Activated T-cell treated with anti-CD3 and anti-CD28 coated beads, Interleukin-2, amount 50 U/mL, for 72 hours (primary cell): Measurements from ENCODE around the gene SKI. TPM values are rescaled to one million over a fixed set of nuclear protein-coding genes. Genes with fewer than 3 reads are reported as not detected.

Experiments
- ATAC-seq, 2 donors: fragments of 150-1000 bp; cut with Tn5 transposase; replicated peaks in 1 of 2; 2 replicates each; pipeline ENCODE4 v1.10.0; 2021; ENCODE audit warnings: moderate library complexity in 2 of 2, mild to moderate bottlenecking in 1 of 2
- DNase-seq, 2 donors: peaks; one replicate each; pipeline ENCODE4 v3.0.0; 2021 to 2022; ENCODE audit warnings: mixed read lengths in 1 of 2
- H3K27ac Mint-ChIP-seq: one replicate; pipeline ENCODE4 v1.8.0; 2022; ENCODE audit warnings: mild to moderate bottlenecking, moderate library complexity, mixed read lengths
- H3K27me3 Mint-ChIP-seq: one replicate; pipeline ENCODE4 v1.8.0; 2022; ENCODE audit warnings: low read depth, mixed read lengths
- H3K36me3 Mint-ChIP-seq, 2 donors: one replicate each; pipeline ENCODE4 v1.8.0; 2022; ENCODE audit warnings: mixed read lengths in 2 of 2, mild to moderate bottlenecking in 1 of 2; ENCODE audit not compliant: insufficient read depth in 2 of 2
- H3K4me1 Mint-ChIP-seq: one replicate; pipeline ENCODE4 v1.8.0; 2022; ENCODE audit warnings: low read depth, mixed read lengths
- H3K4me3 Mint-ChIP-seq, 2 donors: one replicate each; pipeline ENCODE4 v1.8.0; 2022; ENCODE audit warnings: mild to moderate bottlenecking in 2 of 2, mixed read lengths in 2 of 2, moderate library complexity in 2 of 2
- H3K9me3 Mint-ChIP-seq, 2 donors: one replicate each; pipeline ENCODE4 v1.8.0; 2022; ENCODE audit warnings: mixed read lengths in 2 of 2
- total RNA-seq, 2 donors: library from RNA; stranded (reverse); gene quantifications; one replicate each; pipeline ENCODE4 v1.2.3, GENCODE V29; 2022

The SKI gene
- total RNA-seq, 2 donors from 2014 or later: 28.5 to 32.3 TPM

DNA sequence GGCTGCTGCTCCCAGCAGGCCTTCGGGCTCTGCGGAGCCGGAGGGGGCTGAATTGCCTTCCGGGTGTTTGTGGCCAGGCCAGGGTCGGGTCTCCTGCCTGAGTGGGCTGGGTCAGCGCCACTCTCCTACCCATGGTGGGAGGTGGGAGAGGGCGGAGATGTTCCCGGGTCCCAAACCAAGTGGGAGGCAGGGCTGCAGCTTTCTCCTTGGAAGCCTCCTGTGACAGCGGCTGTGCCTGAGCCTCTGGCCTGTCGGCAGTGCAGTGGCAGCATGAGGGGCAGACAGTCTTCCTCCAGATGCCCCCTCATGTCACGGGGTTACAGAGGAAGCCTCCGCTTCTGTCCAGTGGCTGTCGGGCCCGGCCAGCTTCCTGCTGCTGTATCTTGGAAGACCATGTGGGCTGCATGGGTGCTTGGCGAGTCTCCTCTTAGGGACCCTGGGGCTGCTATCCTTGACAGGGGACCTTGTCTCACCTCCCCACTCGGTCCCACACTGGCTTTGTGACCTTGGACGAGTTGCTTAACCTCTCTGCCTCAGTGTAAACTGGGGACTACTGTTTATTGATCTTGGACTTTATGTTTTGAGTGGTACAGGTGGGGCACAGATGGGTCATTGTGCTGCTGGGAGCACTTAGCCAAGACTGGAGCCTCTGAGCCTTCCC, 4.3 kb downstream of the SKI start:
- ATAC-seq: no peak
- Mint-ChIP-seq H3K4me1 (peaks cover 68% of the 10 kb centered on the region), H3K4me3 (peak overlapping the region; percentile 92), H3K27me3 (no peaks in the 10 kb centered on the region), H3K27ac (peak overlapping the region; percentile 84), H3K9me3 (no peaks in the 10 kb centered on the region), H3K36me3 (peaks cover 8 to 10% of the 10 kb centered on the region in 2 donors)
- DNase-seq: no peak

DNA sequence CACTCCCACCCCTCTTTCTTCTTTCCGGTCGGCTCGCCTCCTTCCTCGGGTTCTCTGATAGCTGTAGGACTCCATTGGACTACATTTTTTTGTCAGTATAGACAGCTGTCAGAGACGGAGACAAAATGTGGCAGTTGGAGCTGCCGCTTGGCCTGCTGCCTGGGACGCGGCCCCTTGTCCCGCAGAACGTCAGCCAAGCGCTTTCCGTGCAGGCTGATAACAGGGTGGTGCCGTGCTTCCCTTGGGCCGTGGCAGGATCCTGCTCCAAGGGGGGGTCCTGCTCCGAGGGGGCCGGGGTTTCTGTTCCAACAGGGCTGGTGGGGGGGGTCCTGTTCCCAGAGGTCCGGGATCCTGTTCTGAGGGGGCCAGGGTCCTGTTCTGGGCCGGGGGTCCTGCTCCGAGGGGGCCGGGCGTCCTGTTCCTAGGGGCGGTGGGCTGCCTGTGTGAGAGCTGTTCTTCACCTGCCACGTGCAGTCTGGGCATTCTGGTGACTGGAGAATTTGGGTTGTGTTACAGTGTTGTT, 4.9 kb downstream of the SKI start:
- Mint-ChIP-seq H3K4me3 (peak overlapping the region; percentile 92), H3K27me3 (no peaks in the 10 kb centered on the region), H3K9me3 (no peaks in the 10 kb centered on the region), H3K4me1 (peaks cover 73% of the 10 kb centered on the region), H3K36me3 (peaks cover 8 to 10% of the 10 kb centered on the region in 2 donors), H3K27ac (peak overlapping the region; percentile 26)
- DNase-seq (no peak), ATAC-seq (no peak)

DNA sequence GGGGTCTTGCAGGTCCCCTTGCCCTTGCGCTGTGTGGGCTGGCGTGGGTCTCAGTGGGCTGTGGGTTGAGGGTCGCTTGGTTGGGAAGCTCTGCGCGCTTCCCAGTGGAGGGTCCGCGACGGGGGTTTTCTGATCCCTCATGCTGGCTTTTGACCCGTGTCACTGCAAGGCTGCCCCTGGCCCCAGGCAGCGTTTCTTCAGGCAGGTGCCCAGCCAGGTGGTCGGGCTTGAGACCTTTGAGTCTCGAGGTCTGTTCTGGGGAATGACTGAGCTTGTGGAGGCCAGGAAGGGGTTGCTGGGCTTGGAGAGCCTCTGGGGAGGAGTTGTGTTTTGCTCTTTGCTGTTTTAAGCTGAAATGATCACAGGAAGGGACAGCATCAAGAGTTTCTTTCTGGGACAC, 5.3 kb downstream of the SKI start:
- Mint-ChIP-seq H3K36me3 (peaks cover 8 to 10% of the 10 kb centered on the region in 2 donors), H3K27ac (no peak overlapping the region)
- no peak for ATAC-seq

DNA sequence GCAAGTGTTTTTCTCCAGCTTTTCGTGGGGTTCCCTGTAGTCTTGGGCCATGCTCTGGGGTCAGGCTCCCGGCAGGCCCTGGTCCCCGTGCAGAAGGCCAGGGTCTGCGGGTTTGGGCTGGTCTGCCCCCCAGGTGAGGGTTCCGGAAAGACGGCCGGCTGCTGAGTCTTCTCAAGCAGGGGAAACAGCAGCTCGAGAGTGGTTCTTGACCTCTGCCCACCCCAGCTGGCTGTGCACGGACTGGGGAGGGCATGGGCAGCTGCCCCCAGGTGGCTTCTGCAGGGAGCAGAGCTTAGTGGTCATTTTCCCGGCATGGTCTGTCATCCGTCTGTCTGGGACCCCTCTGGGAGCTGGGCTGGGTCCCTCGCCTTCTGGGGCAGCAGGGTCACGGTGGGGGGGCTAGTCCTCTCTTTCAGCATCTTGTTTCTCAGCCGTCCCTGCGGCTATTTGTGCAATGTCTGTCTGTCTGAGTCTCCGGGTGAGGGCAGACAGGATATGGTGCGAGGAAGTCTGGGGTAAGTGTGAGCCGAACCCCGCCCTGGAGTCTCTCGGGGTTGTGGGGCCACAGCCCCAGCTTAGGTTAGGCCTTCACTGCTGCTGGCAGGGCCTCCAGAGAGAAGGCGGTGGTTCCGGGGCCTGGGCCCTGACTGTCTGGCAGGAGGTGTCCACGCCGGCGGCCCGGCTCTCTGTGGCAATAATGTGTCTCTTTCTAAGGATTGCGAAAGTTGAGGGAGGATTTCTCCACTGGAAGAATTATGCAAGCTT, 6.1 kb downstream of the SKI start:
- peaks cover 6 to 8% of the 10 kb centered on the region in 2 donors for H3K36me3 Mint-ChIP-seq
- H3K4me1 Mint-ChIP-seq: peaks cover 79% of the 10 kb centered on the region
- peak overlapping the region; percentile 92 for H3K4me3 Mint-ChIP-seq
- DNase-seq (peak; percentile 65 to 74), ATAC-seq (peak; percentile 57 to 64)
- peak overlapping the region; percentile 92 for H3K27ac Mint-ChIP-seq
- no peaks in the 10 kb centered on the region for H3K27me3 Mint-ChIP-seq
- no peaks in the 10 kb centered on the region for H3K9me3 Mint-ChIP-seq

More for the DNA sequence above, 5.3 kb downstream of the SKI start:
- Mint-ChIP-seq H3K4me1 (peaks cover 73% of the 10 kb centered on the region), H3K27me3 (no peaks in the 10 kb centered on the region), H3K9me3 (no peaks in the 10 kb centered on the region), H3K4me3 (peak overlapping the region; percentile 92)
- DNase-seq: no peak

DNA sequence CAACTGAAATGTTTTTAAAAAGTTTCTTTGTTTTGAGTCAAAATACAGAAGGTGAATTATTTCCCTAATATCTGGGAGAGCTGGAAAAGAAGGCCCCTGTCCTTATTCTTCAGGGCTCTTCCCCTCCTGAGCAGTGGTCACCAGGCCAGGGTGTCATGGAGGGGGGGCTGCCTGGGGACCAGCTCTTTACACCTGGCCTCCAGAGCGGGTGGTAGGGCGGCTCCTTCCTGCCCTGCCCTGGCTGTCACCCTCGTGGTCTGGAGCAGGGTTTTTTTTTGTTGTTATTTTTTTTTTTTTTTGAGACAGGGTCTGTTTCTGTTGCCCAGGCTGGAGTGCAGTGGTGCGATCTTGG, 6.6 kb downstream of the SKI start:
- peaks cover 4 to 6% of the 10 kb centered on the region in 2 donors for H3K36me3 Mint-ChIP-seq
- H3K9me3 Mint-ChIP-seq: no peaks in the 10 kb centered on the region
- peak overlapping the region; percentile 92 for H3K27ac Mint-ChIP-seq
- DNase-seq (no peak), ATAC-seq (peak in 1 of 2 donors; percentile 18)
- H3K4me3 Mint-ChIP-seq: peak overlapping the region; percentile 92
- H3K27me3 Mint-ChIP-seq: no peaks in the 10 kb centered on the region
- H3K4me1 Mint-ChIP-seq: peaks cover 84% of the 10 kb centered on the region

DNA sequence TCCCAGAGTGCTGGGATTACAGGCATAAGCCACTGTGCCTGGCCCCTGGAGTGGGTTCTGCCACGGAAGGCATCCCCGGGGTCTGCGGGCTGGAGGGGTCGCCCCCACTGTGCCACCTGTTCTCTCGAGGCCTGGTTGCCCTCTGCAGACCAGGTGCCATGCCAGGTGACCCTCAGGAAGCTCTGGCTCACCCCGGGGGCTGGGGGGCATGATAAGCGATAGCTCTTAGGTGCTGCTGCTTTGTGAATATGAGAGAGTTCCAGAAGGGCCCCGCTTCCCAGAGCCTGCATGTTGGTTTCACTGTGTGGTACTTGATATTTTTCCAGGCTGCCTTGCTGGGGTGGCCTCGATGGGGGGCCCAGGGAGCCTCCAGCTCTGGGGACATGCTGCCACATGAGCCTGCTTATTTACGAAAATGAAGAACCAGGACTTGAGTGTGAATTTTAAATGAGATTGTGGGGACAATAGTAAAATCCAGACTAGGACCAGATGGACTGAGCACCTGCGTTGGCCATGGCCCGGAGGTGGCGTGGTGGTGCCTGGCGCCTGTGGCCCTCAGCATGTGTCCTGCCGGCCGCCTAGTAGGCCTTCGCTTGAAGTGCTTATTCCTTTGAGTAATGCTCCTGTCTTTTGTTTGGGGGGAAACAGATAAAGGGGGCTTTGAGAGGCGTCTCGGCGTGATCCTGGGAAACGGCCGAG, 7.3 kb downstream of the SKI start:
- H3K27me3 Mint-ChIP-seq: no peaks in the 10 kb centered on the region
- peak overlapping the region; percentile 89 for H3K27ac Mint-ChIP-seq
- peak overlapping the region; percentile 92 for H3K4me3 Mint-ChIP-seq
- H3K36me3 Mint-ChIP-seq: peaks cover 3 to 6% of the 10 kb centered on the region in 2 donors
- ATAC-seq (no peak), DNase-seq (no peak)
- peaks cover 90% of the 10 kb centered on the region for H3K4me1 Mint-ChIP-seq
- no peaks in the 10 kb centered on the region for H3K9me3 Mint-ChIP-seq

DNA sequence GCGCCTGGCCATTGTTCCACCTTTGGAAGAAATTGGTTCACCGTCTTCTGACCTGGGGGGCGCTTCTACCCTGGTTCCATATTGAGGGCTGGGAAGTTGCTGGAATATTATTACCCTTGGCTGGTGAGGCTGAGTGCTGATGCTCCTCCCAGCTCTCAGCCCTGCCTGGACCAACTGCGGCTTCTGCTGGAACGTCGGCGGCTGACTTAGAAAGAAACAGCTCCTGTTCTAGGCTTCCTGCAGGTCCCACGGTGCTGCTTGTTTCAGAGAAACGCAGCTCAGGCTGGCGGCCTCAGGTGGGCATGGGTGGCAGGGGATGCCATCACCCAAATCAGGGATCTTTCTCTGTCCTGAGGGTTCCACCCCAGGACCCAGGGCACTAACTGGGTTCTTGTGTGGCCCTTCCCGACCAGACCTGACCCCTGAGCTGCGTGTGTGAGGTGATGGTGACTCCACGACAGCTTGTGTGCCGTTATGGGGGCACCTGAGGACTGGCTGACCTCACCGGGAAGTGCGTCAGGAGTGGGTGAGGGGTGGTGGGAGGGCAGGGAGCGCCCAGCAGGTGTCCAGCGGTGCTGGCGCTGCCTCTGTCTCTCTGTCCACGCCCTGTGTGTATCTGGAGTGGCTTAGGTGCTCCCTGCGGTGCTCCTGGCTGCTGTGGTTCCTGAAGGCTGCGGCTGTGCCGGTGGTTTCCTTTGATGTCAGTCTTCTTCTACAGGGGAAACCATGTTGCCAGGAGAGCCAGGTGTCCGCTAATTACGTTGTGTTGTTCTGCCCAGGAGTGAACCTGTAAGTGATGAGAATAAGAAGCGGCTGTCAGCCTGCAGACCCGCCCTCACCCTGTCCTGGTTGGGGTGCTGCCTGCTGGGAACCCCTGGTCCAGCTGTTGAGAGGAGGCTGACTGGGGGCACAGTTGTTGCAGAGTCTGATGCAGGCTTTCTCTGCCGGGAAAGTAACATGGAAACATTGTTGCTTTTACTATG, 8.9 kb downstream of the SKI start:
- DNase-seq: peak; percentile 57 to 59
- Mint-ChIP-seq H3K9me3 (no peaks in the 10 kb centered on the region), H3K27ac (peak overlapping the region; percentile 71), H3K36me3 (peaks cover 0 to under 1% of the 10 kb centered on the region in 2 donors), H3K4me3 (peak overlapping the region; percentile 92), H3K4me1 (peaks cover 91% of the 10 kb centered on the region), H3K27me3 (no peaks in the 10 kb centered on the region)
- peak; percentile 26 to 34 for ATAC-seq

DNA sequence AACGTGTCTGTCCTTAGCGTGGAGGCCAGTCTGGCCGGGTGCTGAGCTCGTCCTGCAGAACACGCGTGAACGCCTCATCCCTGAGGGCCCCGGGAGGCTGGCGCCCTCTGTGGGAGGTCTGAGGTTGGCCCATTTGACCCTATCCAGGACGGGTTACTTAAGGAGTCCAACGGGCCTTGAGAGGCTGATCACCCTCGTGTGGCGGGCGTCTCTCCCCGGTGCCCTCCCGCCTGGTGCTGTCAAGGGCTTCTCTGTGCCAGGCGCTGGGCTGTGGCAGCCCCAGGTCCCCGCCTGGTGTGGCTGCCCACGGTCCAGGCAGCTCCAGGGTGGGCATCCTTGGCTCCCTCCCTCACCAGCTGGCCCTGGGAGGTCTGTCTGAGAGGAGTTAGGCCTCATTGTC, 9.7 kb downstream of the SKI start:
- H3K4me3 Mint-ChIP-seq: peak overlapping the region; percentile 92
- peaks cover 91% of the 10 kb centered on the region for H3K4me1 Mint-ChIP-seq
- H3K9me3 Mint-ChIP-seq: no peaks in the 10 kb centered on the region
- DNase-seq (no peak), ATAC-seq (no peak)
- H3K27ac Mint-ChIP-seq: peak overlapping the region; percentile 71
- no peaks in the 10 kb centered on the region for H3K27me3 Mint-ChIP-seq
- H3K36me3 Mint-ChIP-seq: peaks cover 0 to 5% of the 10 kb centered on the region in 2 donors

DNA sequence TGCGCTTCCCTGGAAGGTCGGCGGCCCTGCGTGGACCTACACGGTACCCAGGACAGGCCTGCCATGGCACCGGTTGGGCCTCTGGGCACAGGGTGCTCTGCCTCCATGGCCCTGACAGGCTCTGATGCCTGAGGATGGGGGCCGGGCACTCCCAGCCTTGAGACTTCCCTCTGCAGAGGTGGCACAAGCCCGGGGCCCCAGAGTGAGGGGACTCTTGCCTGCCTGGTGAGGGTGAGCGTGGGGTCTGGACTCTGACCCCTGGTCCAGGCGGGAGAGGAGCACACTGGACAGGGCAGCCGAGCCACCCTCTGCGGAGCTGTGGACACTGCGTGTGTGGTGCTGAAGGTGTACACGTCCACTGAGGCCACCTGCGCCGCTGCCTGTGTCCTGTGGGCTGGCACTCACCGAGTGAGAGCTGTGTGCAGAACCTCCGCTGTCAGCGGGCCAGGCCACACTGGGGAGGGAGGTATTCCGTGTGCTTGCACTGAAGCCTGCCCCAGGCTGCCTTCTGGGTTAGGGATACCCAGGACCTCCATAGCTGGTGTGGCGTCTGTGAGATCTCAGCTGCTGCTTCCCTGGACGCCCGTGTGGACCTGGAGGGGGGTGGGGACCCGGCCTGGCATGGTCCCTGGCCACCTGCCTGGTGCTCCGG, 10.4 kb downstream of the SKI start:
- Mint-ChIP-seq H3K36me3 (peaks cover 1 to 5% of the 10 kb centered on the region in 2 donors), H3K27ac (no peak overlapping the region), H3K9me3 (no peaks in the 10 kb centered on the region), H3K4me3 (no peak overlapping the region), H3K27me3 (no peaks in the 10 kb centered on the region), H3K4me1 (peaks cover 92% of the 10 kb centered on the region)
- DNase-seq: no peak
- ATAC-seq: no peak

DNA sequence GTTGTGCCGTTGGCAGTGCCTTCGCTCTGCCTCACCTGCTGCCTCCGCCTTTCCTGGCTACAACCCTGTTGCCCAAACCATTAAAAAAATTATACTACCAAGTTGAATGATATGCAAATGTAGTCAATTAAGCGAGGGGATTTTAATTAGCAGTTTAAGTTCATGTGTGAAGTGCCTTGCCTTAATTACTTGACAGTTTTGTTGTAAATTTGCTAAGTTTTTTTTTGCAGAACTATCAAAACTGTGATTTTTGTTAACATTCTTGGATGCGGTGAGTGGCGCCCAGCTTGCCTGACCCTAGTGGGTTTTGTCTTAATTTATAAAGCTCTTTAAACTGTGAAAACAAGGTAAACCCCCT, 10.9 kb downstream of the SKI start:
- no peaks in the 10 kb centered on the region for H3K9me3 Mint-ChIP-seq
- H3K27ac Mint-ChIP-seq: peak overlapping the region; percentile 85
- H3K27me3 Mint-ChIP-seq: no peaks in the 10 kb centered on the region
- DNase-seq (no peak), ATAC-seq (no peak)
- peak overlapping the region; percentile 48 to 69 for H3K4me3 Mint-ChIP-seq
- H3K36me3 Mint-ChIP-seq: peaks cover 2 to 5% of the 10 kb centered on the region in 2 donors
- H3K4me1 Mint-ChIP-seq: peaks cover 92% of the 10 kb centered on the region

DNA sequence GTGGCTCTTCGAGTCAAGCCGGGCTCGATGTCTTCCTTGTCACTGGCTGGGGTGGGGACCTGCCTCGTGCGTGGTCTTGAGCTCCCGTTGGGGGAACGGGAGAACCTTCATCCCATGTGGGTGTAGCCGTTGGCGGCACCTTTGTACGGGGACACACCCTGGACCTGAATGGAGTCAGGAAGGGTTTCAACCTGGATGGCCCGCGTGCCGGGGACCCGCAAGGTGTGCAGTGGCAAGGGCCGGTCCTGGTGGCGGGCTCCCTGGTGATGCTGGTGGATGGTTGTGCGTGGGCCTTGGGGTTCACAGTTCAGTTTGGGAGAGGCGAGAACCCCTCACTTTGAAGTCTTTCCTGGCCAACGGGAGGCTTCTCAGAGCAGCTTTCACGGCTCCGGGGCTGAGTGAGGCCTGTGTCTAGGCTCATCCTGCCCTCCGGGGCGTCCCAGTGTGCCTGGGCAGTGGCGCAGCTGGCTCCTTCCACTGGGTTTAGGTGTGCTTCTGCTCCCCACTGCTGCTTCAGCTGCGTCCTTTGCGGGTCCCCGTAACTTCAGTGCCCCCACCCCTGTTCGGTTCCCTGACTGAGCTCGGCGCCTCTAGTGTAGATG, 11.4 kb downstream of the SKI start:
- Mint-ChIP-seq H3K36me3 (peaks cover 2 to 5% of the 10 kb centered on the region in 2 donors), H3K27ac (peak overlapping the region; percentile 85), H3K27me3 (no peaks in the 10 kb centered on the region), H3K4me1 (peaks cover 88% of the 10 kb centered on the region), H3K9me3 (no peaks in the 10 kb centered on the region), H3K4me3 (peak overlapping the region; percentile 48 to 69)
- ATAC-seq (no peak), DNase-seq (no peak)
